ENCODE data around the gene TMEM170B. TPM values are rescaled to one million over a fixed set of nuclear protein-coding genes. Genes with fewer than 3 reads are reported as not detected.

The TMEM170B gene
- total RNA-seq (2021; ENCODE audit: unreplicated experiment): 1.0 TPM
- 0.12 and 0.17 TPM in 2 replicates for polyA plus RNA-seq (2012)
- percentile 38 among the genes with signal in this experiment for Bru-seq, nascent RNA
- BruChase-seq, experiment 1, labeled RNA remaining after a 6-hour chase: percentile 45 among the genes with signal in this experiment
- BruChase-seq, experiment 2, labeled RNA remaining after a 2-hour chase: percentile 48 among the genes with signal in this experiment
- long read RNA-seq, full-length matches to known transcripts: 6 of 12 reads
- long read RNA-seq, partial matches to known transcripts: 0 of 12 reads
- long read RNA-seq, other reads (novel, unspliced or antisense): 6 of 12 reads

GRCh38 chr6:11537229-11538051, at the start of gene TMEM170B:
TMEM170B (plus strand) TSS chr6:11537749; CDS start chr6:11538278, 529 bp downstream.
- TF ChIP-seq ZFX (IDR thresholded peaks at IDR 0.05) (0 out of 2 replicates have a peak, but pooled peaks have one; percentile 24), CBX3 (IDR thresholded peaks at IDR 0.05; ENCODE audit: low read depth) (no peak), TCF7L2 (IDR thresholded peaks at IDR 0.05; ENCODE audit: borderline replicate concordance, extremely low read depth, insufficient read depth, insufficient read length) (no peak), RAD21 (IDR thresholded peaks at IDR 0.05; ENCODE audit: low read depth) (no peak), ZNF274 (IDR thresholded peaks at IDR 0.05; ENCODE audit: low read depth, low read length) (no peak), SP1 (IDR thresholded peaks at IDR 0.05; ENCODE audit: low read depth) (0 out of 2 replicates have a peak, but pooled peaks have one; percentile 19), ZBTB33 (IDR thresholded peaks at IDR 0.05; ENCODE audit: extremely low read depth, insufficient replicate concordance, low read length) (no peak), EZH2phosphoT487 (IDR thresholded peaks at IDR 0.05; ENCODE audit: borderline replicate concordance) (no peak), ELF1 (IDR thresholded peaks at IDR 0.05; ENCODE audit: borderline replicate concordance, low read depth) (no peak), POLR2A (IDR thresholded peaks at IDR 0.05; ENCODE audit: borderline replicate concordance, extremely low read depth, insufficient read depth, insufficient read length) (no peak), SRF (IDR thresholded peaks at IDR 0.05; ENCODE audit: low read depth) (no peak), POLR2AphosphoS5 (IDR thresholded peaks at IDR 0.05; ENCODE audit: low read depth, low read length) (0 out of 2 replicates have a peak, but pooled peaks have one; percentile 13), EGR1 (IDR thresholded peaks at IDR 0.05; ENCODE audit: low read depth) (peak; percentile 89), JUND (IDR thresholded peaks at IDR 0.05) (no peak), MAX (IDR thresholded peaks at IDR 0.05) (peak; percentile 77), EZH2 (IDR thresholded peaks at IDR 0.05) (no peak)
- Histone ChIP-seq H3K79me2 (ENCODE audit: insufficient read depth, low read length) (no peaks in the 10 kb centered on the region), H3K36me3 (ENCODE audit: control insufficient read depth in 1 of 2, insufficient read depth in 2 of 2, low read length in 2 of 2) (no peaks in the 10 kb centered on the region), H3K4me2 (ENCODE audit: low read length) (peak within 1 kb of the TSS; percentile 94), H3K9me2 (ENCODE audit: insufficient read depth) (no peaks in the 10 kb centered on the region), H3K27ac (ENCODE audit: low read depth, low read length) (peak within 1 kb of the TSS; percentile 20; the same call in 1 of the 2 replicates), H3K4me1 (ENCODE audit: control insufficient read depth in 1 of 2, insufficient read depth in 2 of 2, low read length in 2 of 2) (peaks cover 7 to 15% of the 10 kb centered on the region in 2 experiments), H2AFZ (ENCODE audit: low read depth, low read length, poor library complexity, severe bottlenecking) (peak within 1 kb of the TSS; percentile 92), H3K27me3 (ENCODE audit: insufficient read depth, low read length) (no peaks in the 10 kb centered on the region), H3K9ac (ENCODE audit: low read length) (peak within 1 kb of the TSS; percentile 10; the same call in 1 of the 2 replicates), H4K20me1 (ENCODE audit: insufficient read depth) (no peaks in the 10 kb centered on the region), H3K4me3 (replicated peaks in 1 of 2; ENCODE audit: low read depth in 1 of 2, low read length in 2 of 2) (peak within 1 kb of the TSS; percentile 38 to 60), H3K9me3 (ENCODE audit: control insufficient read depth in 1 of 2, insufficient read depth in 1 of 2, low read depth in 1 of 2, low read length in 2 of 2) (no peaks in the 10 kb centered on the region)
- ChIA-PET POLR2A (no interaction called here), CTCF (no interaction called here), RAD21 (ENCODE audit: low non-redundant PET in 1 of 2, low total read pairs in 2 of 2, uncharacterized antibody in 2 of 2, unreplicated experiment in 2 of 2) (no interaction called here)
- intact Hi-C loops (cut with micrococcal nuclease): no loop called here
- peak; percentile 98 for ATAC-seq
- DNase-seq (ENCODE audit: low read depth, low spot score): peak; percentile 37
- BruUV-seq (replicated peaks): no TSS peak

All from HCT116 (cell line).